Activated T-cell treated with anti-CD3 and anti-CD28 coated beads for 1 hour (primary cell): ENCODE results near the gene TUBB2A.
"Not testable (repeated sequence)": the region's sequence is repeated elsewhere in the genome, so short reads cannot be mapped to it uniquely, and the experiment has no call there.

Source experiments
- DNase-seq: peaks from one replicate; pipeline ENCODE4 v3.0.0-alpha.2; 2020; ENCODE audit warnings: low read depth

The TUBB2A gene

DNA sequence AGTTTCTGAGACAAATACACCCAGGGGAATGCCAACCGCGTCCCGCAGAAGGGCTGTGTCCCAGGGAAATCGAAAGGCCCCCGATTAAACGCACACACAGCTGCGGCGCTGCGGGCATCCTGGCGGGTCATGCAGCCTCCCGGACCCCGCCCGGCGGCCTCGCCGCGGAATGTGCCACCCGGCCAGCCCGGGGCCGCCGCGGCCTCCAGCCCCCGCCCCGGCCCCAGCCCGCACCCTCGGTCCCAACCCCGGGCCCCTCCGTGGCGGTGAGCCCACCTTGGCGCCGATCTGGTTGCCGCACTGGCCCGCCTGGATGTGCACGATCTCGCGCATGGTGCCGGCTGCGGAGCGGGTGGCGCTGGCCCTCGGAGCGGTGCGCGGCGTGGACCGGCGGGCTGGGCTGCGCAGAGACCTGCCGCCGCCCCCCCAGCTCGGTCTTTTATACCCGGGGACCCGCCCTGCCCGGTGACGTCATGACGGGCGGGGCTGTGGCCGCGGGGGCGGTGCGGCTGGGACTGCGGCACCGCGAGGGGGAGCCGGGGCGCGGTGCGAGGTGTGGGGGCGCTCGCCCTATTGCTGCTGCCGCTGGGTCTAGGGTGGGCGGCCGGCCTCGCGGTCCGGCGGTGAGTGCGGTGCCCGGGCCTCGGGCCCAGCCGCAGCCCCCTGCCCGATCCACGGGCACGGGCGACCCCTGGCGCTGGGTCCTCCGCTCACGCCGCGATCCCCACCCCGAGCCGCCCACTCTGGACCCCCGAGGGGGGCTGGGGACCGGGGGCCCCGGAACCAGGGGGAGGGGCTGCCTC lies at the start of gene TUBB2A:
TUBB2A (minus strand) TSS at position 414 of the 803 bp plus-strand sequence; CDS start at position 333, 81 bp downstream.
- peak; percentile 87 for DNase-seq

DNA sequence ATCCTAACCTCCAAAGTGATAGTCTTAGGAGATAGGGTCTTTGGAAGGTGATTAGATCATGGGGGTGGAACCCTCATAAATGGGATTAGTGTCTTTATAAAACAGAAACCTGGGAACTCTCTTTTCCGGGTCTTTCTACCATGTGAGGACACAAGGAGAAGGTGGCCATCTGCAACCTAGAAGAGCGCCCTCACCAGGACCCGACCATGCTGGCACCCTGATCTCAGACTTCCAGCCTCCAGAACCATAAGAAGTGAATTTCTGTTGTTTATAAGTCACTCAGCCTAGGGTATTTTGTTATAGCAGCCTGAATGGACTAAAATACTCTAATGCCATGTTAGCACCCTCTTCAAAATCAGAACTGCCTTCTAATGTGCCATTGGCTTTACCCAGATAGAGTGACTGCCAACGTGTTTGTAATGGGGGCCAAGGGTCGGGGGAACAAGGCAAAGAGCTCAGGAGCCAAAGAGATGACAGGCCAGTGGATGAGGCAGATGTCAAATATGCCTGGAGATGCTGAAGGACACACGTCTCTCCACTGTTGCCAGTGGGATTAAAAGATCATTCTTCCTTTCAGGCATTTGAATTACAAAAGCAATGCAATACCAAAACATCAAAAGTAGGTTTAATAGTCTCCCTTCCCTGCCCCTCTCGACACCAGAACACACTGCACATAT lies 49.1 kb upstream of the TUBB2A start:
- no peak for DNase-seq

DNA sequence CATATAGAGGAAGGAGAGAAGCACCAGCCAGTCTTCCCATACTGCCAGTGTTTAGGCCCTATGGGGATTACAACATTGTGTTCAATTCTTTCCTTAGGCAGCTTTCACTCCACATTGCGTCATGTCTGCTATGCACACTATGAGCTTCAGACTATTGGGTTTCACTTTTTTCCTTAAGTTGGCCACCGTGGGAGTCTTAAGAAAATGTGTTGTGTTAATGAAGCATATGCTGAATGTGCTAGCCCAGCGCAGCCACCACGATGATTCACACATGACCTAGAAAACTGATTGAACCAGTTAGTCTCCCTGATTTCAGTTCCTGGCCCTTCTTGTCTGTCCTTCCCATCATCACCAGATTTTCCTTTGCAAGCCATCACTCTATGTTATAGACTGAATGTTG lies 48.6 kb upstream of the TUBB2A start:
- DNase-seq: no peak

DNA sequence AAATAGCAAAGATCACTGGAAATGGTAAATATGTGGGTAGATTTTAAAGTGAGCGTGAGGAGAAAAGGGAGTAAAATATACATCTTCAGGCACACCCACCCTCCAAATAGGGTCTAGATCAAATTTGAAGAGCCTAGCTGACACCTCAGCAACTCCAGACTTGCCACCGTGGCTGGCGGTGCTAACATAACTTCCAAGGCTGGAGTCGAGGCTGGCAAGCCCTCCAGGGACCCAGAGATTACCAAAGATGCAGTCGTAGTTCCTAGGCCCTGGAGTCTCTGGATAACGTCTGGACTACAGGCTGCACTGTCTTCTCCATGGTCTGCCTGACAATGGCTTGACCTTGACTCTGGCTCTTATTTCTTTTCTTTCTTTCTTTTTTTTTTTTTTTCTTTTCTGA lies 47.6 kb upstream of the TUBB2A start:
- no peak for DNase-seq

DNA sequence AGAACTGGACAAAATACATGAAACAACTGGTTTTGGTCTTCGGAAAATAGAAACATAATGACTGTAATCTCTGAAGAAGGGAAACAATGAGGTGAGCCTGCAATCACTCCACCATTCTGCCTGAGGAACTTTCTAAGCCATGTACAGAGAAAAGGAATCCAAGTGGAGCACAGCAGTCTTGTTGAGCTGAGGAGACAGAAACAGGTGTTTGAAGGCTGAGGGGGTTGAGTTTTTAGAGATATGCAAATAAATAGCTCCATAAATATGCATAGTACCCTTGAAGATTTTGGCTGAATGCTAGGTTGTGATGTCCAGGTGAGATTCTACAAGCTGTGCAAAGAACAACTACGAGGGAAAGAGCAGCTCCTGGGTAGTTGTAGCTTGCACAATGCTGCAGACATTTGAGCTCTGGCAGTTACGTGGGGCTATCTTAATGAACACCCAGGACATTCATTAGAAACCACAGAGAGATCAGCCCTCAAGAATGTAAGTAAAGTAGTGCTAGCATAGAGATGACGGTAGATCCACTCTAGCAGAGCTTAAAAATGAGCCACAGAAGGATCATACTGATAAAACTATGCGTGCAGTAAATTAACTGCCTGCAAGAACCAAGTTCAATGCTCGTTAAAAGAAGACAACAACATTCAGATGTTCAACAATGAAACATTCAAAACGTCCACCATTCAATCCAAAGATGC lies 45.8 kb upstream of the TUBB2A start:
- DNase-seq: no peak

DNA sequence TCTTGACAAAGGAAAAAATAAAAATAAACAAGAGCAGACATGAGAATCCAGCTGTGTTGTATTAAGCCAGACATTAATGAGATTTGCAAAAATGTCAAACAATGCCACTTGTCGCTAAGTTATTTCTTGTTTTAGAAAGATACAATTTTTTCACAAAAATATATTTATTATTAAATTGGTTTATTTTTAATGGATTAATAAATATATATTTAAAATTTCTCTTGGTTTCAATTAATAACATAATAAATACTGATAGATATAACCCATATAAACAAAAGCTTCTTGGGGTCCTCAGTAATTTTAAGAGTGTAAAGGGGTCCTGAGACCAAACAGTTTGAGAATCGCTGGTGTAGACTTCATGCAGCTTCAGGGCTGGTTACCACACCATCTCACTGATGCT lies 44.0 kb upstream of the TUBB2A start:
- DNase-seq: no peak

DNA sequence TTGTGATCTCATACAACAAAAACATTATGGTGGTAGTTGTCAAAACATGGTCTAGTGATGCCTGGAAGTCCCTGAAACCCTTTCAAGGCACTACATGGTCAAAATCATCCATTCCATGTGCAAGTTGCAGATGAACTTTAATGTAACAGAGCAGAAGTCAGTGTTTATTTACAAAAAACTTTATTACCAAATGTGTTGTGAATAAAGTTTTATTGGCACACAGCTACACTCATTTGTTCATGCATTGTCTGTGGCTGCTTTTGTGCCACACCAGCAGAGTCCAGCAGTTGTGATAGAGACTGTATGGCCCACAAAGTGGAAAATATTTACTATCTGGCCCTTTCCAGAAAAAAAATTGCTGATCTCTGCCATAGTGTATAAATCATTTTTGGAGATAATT lies 43.3 kb upstream of the TUBB2A start:
- no peak for DNase-seq

DNA sequence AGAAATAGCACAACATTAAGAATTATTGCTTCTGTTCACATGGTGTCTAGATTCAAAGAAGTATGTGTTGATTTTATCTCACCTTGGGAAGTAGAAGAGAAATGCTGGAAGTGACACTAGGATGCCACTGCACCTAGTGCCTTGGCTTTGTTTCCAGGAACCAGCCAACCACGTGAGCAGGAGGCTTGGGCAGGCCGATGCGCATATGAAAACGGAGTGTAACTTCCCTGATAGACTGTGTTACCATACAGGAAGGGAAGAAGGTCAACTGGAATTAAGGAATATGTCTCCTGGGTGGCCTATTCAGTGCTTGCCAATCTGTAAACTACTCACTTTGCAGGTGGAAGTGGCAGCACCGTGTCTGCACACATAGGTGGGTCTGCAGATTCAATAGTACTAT lies 42.0 kb upstream of the TUBB2A start:
- DNase-seq: no peak

DNA sequence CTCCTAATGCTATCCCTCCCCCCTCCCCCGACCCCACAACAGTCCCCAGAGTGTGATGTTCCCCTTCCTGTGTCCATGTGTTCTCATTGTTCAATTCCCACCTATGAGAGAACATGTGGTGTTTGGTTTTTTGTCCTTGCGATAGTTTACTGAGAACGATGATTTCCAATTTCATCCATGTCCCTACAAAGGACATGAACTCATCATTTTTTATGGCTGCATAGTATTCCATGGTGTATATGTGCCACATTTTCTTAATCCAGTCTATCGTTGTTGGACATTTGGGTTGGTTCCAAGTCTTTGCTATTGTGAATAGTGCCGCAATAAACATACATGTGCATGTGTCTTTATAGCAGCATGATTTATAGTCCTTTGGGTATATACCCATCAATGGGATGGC lies 40.4 kb upstream of the TUBB2A start:
- DNase-seq: not testable (repeated sequence)

DNA sequence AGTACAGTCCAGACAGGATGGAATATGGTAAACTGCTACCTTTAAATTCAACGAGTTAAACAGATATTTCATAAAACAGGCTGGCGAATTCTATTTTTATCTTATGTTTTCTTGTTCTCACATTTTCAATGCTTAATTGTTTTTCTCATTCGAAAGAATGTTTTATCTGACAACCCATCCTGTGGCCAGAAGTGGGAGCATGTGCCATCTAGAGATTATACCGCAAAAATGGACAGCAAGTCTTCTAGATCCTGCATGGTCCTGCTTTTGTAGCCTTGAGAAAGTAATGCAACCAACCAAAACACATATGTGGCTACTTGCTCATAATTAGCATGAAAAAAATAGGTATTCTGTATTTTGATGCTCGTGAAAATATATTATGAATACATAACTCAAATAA lies 39.4 kb upstream of the TUBB2A start:
- DNase-seq: no peak

DNA sequence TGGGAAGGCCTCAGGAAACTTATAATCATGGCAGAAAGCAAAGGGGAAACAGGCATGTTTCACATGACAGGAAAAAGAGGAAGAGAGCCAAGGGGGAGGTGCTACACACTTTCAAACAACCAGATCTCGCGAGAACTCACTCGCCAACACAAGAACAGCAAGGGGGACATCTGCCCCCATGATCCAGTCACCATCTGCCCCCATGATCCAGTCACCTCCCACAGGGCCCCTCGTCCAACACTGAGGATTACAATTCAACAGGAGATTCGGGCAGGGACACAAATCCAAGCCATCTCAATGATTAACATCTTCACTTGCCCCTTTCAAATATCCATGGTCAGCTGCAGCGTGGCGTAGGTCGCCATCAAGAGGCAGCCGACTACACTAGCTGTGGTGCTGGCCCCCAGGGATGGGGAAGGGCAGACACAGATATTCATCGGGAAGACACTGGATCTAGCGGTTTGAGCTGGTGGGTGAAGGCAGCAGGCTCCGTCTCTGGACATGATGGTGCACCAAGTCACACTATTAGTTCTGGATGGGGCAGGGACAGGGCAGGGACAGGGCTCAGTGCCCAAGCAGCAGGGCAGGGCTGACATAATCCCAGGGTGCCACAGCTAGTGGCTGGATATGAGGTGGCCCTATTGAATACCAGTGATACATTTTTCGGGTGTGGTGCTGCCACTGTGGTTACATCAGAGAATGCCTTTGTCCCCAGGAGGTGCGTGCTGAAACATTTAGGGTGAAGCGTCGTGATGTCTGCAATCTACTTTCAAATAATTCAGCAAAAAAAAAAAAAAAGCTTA lies 38.6 kb upstream of the TUBB2A start:
- no peak for DNase-seq

DNA sequence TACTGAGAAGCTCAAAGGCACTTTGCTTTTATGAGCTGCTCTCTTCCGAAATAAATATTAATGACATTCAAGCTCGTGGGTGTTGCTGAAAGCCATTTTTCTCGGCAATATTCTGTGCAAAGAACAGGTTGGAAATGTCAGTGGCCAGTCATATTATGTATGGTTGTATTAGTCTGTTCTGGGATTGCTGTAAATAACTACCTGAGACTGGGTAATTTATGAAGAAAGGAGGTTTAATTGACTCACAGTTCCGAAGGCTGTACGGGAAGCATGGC lies 38.0 kb upstream of the TUBB2A start:
- no peak for DNase-seq

DNA sequence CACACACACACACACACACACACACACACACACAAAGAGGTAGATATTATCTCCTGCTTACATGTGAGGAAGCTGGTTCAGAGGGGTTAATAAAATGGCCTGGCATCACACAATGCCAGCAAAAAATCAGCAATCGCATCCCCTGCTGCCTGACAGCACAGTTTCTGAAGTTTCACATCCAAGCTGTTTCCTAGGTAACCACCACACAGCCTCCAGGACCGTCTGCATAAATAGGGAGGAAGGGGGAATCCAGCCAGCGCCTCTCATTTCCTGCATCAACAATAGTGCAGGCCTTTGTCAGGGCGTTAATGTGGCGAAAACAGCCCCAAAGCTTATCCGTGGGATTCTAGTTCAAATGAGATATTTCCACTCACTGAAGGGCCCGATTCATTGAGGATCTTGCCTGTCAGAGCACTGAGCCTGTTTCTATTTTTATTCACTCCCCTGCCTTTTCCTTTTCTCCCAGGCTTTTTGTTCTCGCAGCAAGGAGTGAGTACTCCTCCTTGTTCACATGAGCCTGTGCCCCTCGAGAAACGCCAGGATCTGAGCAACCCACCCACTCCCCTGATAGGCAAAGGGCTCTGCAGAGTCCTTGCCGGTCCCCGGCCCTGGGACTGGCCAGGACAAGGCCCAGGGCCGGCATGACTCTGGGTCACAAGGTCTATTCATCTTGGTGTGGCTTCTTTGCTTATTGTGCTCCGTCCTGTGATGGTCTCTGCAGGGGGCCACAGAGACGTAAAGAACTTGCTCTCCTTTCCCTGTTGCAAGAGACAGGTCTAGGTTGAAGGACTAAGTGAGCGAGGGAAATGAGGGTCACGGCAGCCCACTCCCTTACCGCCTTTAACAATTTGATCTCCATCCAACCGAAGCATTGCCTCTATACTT lies 37.4 kb upstream of the TUBB2A start:
- no peak for DNase-seq

DNA sequence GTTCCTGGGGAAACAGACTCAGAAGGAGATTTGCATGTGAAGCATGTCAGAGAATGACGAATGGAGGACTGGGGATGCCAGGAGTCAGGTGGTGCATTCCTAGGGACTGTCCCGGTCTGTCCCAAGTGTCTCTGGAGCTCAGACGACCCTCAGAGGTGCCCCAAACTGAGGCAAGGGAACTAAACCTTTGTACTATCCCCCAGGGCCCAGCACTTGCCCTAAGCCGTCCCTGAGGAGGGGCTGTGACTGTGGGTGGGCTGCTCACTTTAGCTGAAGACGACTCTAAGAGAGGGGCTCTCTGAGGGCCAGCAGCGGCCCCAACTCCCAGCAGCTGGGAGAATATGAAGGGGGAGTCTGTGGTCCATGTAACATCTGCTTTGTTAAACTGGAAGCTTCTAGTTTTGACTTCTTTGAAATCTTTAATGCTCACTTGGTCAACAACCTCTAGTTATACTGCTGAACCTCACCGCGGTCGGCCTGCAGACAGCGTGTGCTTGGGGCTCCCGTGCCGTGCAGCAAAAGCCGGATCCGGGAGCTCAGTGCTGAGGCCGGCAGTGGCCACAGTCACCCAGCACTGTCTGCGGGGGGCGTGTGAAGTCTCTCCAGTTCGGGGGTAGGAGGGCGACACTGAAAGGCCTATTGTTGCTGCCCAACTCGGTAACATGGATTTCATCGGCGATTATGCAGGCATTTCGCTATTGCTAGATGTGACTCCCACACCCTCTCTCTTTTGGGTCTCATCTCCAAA lies 35.9 kb upstream of the TUBB2A start:
- DNase-seq: no peak

DNA sequence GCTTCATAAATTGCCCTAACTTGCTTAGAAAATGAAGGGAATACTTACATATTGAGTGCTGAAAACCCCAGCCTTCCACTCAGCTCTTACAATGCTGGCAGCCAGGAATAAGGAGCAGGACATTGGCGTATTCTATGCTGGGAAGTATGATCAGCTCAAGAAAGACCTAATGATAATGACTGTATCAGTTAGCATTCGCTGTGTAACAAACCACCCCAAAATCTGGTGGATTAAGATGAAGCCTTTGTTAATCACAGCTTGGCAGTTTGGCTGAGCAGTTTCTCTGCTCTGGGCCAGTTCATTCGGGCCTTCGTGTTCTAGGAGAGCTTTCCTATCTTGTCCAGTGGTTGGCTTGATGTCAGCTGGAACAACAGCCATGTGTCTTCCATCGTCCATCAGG lies 33.4 kb upstream of the TUBB2A start:
- no peak for DNase-seq

DNA sequence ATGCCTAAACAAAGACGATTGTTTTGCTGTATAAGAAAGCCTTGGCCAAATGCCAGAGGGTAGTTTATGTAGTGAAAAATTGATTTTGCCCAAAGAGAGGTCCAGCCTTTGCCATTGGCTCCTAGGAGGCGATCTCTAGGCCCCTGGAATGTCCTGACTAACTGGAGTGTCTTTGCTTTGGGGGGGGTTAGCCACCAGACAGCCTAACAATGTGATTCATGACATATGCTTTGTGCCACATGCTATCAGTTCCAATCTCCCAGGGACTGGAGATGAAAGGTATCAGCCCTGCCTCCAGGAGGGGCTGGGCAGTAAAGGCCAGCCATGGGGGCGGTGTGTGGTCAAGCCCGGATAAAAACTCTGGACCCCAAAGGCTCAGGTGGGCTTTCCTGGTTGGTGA lies 32.7 kb upstream of the TUBB2A start:
- DNase-seq: no peak

DNA sequence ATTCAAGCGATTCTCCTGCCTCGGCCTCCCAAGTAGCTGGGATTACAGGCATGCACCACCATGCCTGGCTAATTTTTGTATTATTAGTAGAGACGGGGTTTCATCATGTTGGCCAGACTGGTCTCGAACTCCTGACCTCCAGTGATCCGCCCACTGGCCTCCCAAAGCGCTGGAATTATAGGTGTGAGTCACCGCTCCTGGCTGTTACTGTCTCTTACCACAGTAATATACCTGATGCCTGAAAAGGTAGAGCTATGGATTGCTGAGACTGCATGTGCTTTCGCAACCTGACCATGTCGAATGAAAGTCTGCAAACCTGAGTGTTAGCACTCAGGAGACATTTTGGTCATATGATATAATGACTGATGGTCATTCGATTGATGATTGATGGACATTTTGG lies 31.8 kb upstream of the TUBB2A start:
- DNase-seq: not testable (repeated sequence)

DNA sequence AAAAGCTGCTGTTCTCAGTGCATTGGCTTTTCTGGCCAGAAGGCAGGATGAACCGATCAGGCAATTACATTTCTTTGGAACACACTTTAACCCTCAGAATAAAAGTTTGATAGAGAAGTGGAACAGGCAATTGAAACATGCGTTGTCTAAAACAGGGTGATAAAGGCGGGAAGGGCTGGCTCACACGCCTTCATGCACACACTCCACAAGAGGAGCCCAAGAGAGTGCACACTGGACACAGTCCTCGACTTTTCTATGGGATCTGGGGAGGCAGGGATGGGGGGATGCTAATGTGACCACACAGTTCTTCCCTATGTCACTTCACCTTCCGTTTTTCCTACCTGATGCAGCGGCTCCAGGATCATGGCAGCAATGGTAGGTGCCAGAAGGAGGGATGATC lies 30.9 kb upstream of the TUBB2A start:
- no peak for DNase-seq

DNA sequence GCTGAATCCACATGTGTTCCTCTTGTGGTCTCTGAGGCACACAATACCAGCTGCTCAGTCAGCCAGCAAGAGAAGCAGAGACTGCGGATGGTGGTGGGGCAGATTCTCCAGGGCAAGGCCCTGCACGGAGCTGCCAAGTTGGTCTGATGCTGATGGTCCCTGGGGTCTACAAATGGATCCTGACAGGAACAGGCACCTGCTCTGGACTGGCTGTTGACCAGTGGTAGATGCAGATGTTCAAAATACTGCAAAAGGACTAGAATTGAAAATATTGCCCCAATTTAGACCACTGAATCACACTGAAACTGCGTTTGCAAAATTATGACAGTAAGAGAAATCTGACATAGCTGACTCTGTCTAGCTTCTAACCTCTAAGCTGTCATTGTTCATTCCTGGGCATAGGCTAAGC lies 29.6 kb upstream of the TUBB2A start:
- no peak for DNase-seq

DNA sequence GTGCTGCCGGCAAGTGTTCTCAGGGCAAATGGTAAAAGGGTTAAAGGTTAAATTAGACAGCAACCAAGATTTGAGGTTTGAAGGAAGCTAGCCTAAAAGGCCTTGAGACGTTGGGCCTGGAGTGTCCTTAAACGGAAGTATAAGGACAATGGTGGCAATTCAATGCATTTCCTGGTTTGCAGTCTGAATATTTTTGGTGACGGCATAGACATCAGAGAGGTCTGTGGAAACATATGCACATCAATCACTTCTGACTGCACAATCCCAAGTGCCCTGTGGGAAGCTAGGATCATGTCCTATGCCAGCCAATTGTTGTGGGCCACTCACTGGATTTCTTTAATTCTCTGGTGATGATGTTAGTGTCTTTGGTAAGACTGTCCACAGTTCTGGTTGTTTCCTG lies 25.7 kb upstream of the TUBB2A start:
- DNase-seq: no peak

DNA sequence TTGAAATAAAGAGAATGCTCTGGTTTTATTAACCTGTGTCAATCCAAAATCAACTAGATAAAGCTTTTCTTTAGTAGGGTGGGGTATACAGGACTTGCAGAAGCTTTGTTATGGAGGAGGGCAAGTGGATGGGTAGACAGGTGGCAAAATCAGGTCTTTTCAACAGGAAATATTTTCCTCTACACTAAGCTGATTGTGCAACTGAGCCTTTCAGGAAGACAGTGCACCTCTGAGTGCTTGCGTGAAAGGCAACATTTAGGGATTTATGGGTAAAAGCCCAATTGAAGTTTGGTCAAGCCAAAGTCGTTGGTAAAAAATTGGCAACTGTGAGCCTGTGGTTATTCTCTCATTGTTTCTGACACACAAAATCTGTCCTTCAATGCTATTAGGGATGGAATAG lies 23.8 kb upstream of the TUBB2A start:
- DNase-seq: no peak
